Melanocyte of skin (primary cell): Measurements from ENCODE around the gene EEF1AKMT1. TPM values are rescaled to one million over a fixed set of nuclear protein-coding genes. Genes with fewer than 3 reads are reported as not detected.

ENCODE experiments used
- total RNA-seq, 2 donors: library from RNA; depleted of rRNA; stranded (reverse); fragments of >200 nt; gene quantifications; 2 replicates each; pipeline ENCODE4 v1.2.3, GENCODE V29; 2012

EEF1AKMT1 gene
- 1 to 10 TPM; 5.5 to 7.3 TPM for total RNA-seq

DNA sequence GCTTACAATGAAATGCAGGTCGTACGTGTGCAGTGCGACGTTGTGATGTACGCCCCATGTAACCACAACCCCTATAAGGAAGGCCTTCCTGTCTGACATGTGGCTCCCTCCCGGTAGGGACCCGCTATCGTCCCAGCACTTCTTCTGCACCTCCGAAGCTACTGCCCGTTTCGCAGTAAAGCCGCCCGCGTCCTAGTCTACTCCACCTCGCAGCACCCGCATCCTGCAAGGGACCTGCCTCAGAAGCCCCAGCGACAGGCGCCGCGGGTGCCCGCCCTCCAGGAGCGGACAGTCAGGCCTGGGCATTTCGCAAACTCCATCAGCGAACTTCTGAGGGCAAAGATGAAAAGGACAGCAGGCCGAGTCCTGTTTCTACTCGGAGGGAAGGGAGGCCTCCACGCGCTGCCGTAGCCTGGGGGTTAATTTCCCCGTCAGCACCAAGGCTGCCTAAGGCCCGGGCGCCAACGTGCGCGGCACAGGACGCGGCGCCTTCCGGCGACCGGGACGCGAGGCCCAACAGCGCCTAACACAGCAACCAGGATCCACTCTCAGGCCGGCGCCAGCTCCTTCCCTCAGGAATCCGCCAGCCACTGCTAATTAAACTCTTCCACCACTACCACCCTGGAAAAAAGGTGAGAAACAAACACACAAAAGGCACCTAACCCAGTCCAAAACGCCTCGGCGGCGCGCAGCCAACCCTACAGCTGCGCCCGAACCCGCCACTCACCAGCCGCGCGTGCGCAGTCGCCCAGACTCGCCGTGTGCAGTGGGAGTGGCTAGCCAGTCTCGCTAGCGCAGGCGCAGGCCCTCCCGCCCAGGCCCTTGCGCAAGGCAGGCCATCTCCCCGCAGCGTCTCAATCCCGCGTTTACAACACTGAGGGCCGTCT is at the start of gene EEF1AKMT1:
Gene EEF1AKMT1, minus strand, starts transcription at position 768 of the 887 bp plus-strand sequence. CDS start 16,363 bp downstream, outside the sequence.

GRCh38 chr13:20702915-20703779 is 70.6 kb downstream of the EEF1AKMT1 start, which contains the start of gene IL17D:
Gene IL17D (plus strand): TSS chr13:20703699. CDS start chr13:20704002, 303 bp downstream.

Other genes with a start within 250 kb of the EEF1AKMT1 start
- gene CRYL1, start 248.1 kb downstream of the EEF1AKMT1 start, total RNA-seq = 10 to 100 TPM; 33.7 to 55.9 TPM
- gene IFT88, start 206.8 kb downstream of the EEF1AKMT1 start, total RNA-seq = 10 to 100 TPM; 15.8 to 17.0 TPM
- 1 to 10 TPM; 7.9 to 9.7 TPM for gene IL17D, start 70.3 kb downstream of the EEF1AKMT1 start, total RNA-seq
- 10 to 100 TPM; 23.1 to 39.0 TPM for gene XPO4, start 128.8 kb upstream of the EEF1AKMT1 start, total RNA-seq